GM12873 (cell line): ENCODE measurements around the gene CFAP44.

Experiments used
- TF ChIP-seq, protein P1 (sequence below): IDR thresholded peaks from 2 replicates; pipeline ENCODE4 v1.5.1; 2012; ENCODE audit warnings: low read depth, mild to moderate bottlenecking, moderate library complexity, low read length, control low read depth; ENCODE audit not compliant: insufficient read depth; ENCODE audit errors: missing control alignments

The CFAP44 gene

DNA sequence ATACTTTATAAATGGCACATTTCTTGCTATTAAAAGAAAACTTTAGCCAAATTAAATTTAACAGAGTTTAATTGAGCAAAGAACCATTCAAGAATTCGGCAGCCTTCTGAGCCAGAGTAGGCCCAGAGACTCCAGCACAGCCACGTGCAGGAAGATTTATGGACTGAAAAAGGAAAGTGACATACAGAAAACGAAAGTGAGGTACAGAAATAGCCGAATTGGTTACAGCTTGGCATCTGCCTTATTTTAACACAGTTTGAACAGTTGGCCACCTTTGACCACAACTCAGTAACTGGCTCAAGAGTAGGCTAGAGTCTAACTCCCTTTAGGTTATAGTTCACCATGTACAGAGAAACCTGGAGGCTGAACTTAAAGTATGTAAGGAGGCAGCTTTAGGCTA, 17.6 kb downstream of the CFAP44 start:
- TF ChIP-seq, protein P1, sequence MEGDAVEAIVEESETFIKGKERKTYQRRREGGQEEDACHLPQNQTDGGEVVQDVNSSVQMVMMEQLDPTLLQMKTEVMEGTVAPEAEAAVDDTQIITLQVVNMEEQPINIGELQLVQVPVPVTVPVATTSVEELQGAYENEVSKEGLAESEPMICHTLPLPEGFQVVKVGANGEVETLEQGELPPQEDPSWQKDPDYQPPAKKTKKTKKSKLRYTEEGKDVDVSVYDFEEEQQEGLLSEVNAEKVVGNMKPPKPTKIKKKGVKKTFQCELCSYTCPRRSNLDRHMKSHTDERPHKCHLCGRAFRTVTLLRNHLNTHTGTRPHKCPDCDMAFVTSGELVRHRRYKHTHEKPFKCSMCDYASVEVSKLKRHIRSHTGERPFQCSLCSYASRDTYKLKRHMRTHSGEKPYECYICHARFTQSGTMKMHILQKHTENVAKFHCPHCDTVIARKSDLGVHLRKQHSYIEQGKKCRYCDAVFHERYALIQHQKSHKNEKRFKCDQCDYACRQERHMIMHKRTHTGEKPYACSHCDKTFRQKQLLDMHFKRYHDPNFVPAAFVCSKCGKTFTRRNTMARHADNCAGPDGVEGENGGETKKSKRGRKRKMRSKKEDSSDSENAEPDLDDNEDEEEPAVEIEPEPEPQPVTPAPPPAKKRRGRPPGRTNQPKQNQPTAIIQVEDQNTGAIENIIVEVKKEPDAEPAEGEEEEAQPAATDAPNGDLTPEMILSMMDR = no peak

DNA sequence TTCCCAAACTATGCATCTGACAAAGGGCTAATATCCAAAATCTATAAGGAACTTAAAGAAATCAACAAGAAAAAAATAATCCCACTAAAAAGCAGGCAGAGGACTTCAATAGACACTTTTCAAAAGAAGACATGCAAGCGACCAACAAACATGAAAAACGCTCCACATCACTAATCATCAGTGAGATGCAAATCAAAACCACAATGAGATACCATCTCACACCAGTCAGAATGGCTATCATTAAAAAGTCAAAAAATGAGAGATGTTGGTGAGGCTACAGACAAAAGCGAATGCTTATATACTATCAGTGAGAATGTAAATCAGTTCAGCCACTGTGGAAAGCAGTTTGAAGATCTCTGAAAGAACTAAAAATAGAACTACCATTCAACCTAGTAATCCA, 20.2 kb downstream of the CFAP44 start:
- TF ChIP-seq, protein P1 = no peak

DNA sequence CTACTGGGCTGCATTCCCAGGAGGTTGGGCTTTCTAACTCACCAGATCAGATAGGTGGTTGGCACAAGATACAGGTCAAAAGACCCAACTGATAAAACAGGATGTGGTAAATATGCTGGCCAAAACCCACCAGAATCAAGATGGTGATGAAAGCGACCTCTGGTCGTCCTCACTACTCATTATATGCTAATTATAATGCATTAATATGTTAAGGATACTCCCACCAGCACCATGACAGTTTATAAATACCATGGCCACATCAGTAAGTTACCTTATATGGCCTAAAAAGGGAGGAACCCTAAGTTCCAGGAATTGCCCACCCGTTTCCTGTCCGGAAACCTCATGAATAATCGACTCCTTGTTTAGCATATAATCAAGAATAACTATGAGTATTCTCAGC, 31.6 kb downstream of the CFAP44 start:
- TF ChIP-seq, protein P1 = no peak

DNA sequence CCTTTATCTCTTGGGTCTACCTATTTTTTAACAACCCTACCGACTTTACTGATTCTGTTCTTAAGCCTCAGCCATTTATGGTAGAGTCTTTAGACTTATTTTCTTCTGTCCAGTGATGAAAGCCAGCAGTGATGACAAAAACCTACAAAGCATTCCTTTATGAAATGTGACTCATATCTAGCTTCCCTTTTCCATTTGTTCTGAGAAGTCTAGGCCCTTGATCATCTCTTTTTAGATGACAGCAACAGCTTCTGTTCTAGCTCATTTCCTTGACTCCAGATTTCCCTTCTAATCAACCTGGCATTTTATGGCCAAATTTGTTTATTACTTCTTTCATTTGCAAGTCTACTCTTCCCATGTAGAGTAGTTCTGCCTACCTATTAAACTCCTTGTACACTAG, 36.1 kb downstream of the CFAP44 start:
- TF ChIP-seq, protein P1 = no peak

DNA sequence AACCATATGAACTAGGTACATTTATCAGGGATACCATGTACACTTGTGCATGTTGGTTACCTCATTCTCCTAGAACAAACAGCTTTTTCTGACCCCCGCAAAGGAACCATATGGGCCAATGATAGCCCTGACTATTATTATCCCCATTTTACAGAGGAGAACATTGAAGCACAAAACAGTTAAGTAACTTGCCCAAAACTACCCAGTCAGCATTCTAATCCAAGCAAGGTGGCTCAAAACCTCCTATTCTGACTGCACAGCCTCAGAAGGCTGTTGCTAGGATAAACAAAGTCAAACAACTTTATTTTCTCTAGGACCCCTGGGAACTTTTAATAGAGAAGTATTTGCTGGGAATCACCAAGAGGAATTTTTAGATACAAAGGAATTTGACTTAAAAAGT, 36.7 kb downstream of the CFAP44 start:
- TF ChIP-seq, protein P1 = no peak
